NCI-H2196 (cell line): ENCODE results near the gene SNX12.

ENCODE experiments used
- DNase-seq: peaks from one replicate; lab custom pipeline; 2025; ENCODE audit not compliant: unreplicated experiment; lab: John Stamatoyannopoulos, UW

SNX12 gene

GRCh38 chrX:71068044-71068918 lies at the start of gene SNX12:
SNX12 (minus strand) TSS chrX:71068334; CDS start chrX:71068306, 28 bp downstream.
- peak; percentile 81 for DNase-seq

- DNase-seq: no peak
Measured at GRCh38 chrX:71117358-71117757, 49.2 kb upstream of the SNX12 start.

- no peak for DNase-seq
Measured at GRCh38 chrX:71111921-71112431, 43.8 kb upstream of the SNX12 start.

- no peak for DNase-seq
Measured at GRCh38 chrX:71111141-71111843, 43.2 kb upstream of the SNX12 start, which contains the start of gene IL2RG. IL2RG (minus strand) TSS chrX:71111577; CDS start chrX:71111539, 38 bp downstream.

GRCh38 chrX:71109051-71109450 lies 40.9 kb upstream of the SNX12 start:
- no peak for DNase-seq

GRCh38 chrX:71107762-71108360 lies 39.7 kb upstream of the SNX12 start:
- no peak for DNase-seq

- no peak for DNase-seq
Measured at GRCh38 chrX:71107245-71107644, 39.1 kb upstream of the SNX12 start.

- no peak for DNase-seq
Measured at GRCh38 chrX:71106427-71106826, 38.3 kb upstream of the SNX12 start, which contains the start of gene CXorf65. CXorf65 (minus strand) TSS chrX:71106740; CDS start chrX:71106556, 184 bp downstream.

GRCh38 chrX:71105628-71106027 lies 37.5 kb upstream of the SNX12 start:
- DNase-seq: no peak

GRCh38 chrX:71103110-71103983 lies 35.2 kb upstream of the SNX12 start:
- DNase-seq: no peak

- DNase-seq: no peak
Measured at GRCh38 chrX:71102292-71102691, 34.2 kb upstream of the SNX12 start.

GRCh38 chrX:71100581-71101505 lies 32.7 kb upstream of the SNX12 start:
- no peak for DNase-seq

GRCh38 chrX:71099736-71100135 lies 31.6 kb upstream of the SNX12 start:
- DNase-seq: no peak

- DNase-seq: no peak
Measured at GRCh38 chrX:71098951-71099506, 30.9 kb upstream of the SNX12 start.

GRCh38 chrX:71098302-71098701 lies 30.2 kb upstream of the SNX12 start:
- DNase-seq: no peak

- DNase-seq: no peak
Measured at GRCh38 chrX:71096760-71097032, 28.6 kb upstream of the SNX12 start.

- no peak for DNase-seq
Measured at GRCh38 chrX:71095981-71096759, 28.0 kb upstream of the SNX12 start.

- DNase-seq: peak; percentile 71
Measured at GRCh38 chrX:71095555-71095980, 27.4 kb upstream of the SNX12 start, which contains the start of gene FOXO4. FOXO4 (plus strand) TSS chrX:71095851; CDS start chrX:71096529, 678 bp downstream.
